GM12874 (cell line): Measurements from ENCODE around the gene CARD14.

Experiments used
- CTCF ChIP-seq: IDR thresholded peaks from 2 replicates; pipeline ENCODE4 v1.5.1; 2011; ENCODE audit warnings: low read depth, mild to moderate bottlenecking, control low read depth, low read length, moderate library complexity; ENCODE audit not compliant: insufficient read depth

CARD14 gene

GRCh38 chr17:80196652-80197051 is 26.8 kb downstream of the CARD14 start:
- TF ChIP-seq CTCF: no peak

- TF ChIP-seq CTCF: no peak
These were observed 28.4 kb downstream of the CARD14 start for GRCh38 chr17:80198144-80198661.

GRCh38 chr17:80201446-80201845 is 31.6 kb downstream of the CARD14 start:
- TF ChIP-seq CTCF: no peak

- TF ChIP-seq CTCF: no peak
These were observed 32.4 kb downstream of the CARD14 start for GRCh38 chr17:80202197-80202596.

GRCh38 chr17:80203471-80203963 is 33.7 kb downstream of the CARD14 start:
- no peak for TF ChIP-seq CTCF

GRCh38 chr17:80204626-80205468 is 35.0 kb downstream of the CARD14 start:
- TF ChIP-seq CTCF: no peak

GRCh38 chr17:80205811-80206210 is 36.0 kb downstream of the CARD14 start:
- TF ChIP-seq CTCF: no peak
